Measurements from ENCODE around the gene HTT.
"Not testable (repeated sequence)": the region's sequence is repeated elsewhere in the genome, so short reads cannot be mapped to it uniquely, and the experiment has no call there.

The HTT gene

GRCh38 chr4:3082925-3083515, 8.5 kb downstream of the HTT start:
- DNase-seq (ENCODE audit: low spot score) = no peak

DNA sequence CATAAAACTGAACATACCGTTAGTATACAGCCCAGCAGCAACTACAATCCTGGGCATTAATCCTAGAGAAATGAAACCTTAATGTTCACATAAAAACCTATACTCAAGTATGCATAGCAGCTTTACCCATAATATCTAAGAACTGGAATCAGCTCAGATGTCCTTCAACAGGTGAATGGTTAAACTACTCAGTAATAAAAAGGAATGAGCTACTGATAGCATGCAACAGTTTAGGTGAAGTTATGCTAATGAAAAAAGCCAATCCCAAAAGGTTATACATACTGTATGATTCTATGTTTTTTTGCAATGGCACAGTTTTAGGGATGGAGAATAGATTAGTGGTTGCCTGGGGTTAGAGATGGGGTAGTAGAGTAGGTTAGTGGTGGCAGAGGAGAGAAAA, 9.3 kb downstream of the HTT start:
- DNase-seq (ENCODE audit: low spot score) = no peak

GRCh38 chr4:3085948-3086670, 11.6 kb downstream of the HTT start:
- DNase-seq (ENCODE audit: low spot score) = no peak

- DNase-seq (ENCODE audit: low spot score) = no peak
Observed at GRCh38 chr4:3087115-3087797, 12.8 kb downstream of the HTT start.

DNA sequence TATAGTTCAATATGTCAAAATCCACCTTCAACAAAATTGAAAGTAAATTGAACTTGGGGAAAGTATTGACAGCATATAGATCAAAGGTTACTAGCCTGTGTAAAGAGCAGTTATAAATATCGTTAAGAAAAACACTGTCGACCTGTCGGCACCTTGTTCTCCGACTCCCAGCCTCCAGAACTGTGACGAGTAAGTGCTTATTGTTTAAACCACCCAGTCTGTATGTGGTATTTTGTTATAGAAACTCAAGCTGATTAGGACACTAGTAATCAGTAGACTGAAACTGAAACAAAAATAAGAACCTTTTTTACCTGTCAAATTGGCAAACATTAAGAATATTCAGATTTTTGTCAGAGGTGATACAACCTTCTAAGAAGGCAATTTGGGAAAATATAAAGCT, 17.0 kb downstream of the HTT start:
- no peak for DNase-seq (ENCODE audit: low spot score)

DNA sequence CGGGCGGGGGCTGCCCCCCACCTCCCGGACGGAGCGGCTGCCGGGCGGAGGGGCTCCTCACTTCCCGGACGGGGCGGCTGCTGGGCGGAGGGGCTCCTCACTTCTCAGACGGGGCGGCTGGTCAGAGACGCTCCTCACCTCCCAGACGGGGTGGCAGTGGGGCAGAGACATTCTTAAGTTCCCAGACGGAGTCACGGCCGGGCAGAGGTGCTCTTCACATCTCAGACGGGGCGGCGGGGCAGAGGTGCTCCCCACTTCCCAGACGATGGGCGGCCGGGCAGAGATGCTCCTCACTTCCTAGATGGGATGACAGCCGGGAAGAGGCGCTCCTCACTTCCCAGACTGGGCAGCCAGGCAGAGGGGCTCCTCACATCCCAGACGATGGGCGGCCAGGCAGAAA, 20.2 kb downstream of the HTT start:
- DNase-seq (ENCODE audit: low spot score) = not testable (repeated sequence)

DNA sequence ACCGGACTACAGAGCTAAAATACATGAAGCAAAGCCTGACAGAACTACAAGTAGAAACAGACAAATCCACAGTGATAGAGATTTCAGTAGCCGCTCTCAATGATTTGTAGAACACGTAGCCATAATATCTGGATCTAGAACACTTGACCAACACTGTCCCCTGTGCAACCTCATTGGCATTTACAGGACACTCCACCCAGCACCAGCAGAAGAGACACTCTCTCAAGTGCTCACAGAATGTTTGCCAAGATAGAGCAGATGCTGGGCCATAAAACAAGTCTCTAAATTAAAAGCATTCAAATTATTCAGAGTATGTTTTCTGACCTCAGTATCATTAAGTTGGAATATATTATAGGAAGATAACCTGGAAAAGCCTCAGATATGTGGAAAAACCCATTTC, 21.7 kb downstream of the HTT start:
- no peak for DNase-seq (ENCODE audit: low spot score)

DNA sequence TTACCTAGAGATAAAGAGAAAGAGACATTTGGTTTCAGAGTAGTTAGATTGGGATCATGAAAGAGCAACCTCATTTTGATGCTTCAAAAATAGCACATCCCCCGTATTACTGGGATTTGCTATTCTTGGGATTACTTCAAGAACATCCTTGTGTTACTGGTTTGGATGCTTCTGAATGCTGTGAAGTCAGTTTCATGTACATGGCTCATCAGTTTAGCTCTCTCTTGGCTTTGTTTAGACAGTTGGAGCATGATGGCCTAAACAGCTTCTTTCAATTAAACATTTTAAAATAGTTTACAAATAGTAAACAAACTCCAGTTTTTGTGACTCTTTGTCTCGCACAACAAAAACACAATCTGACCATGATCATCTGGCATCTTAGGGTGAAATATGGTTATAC, 23.9 kb downstream of the HTT start:
- no peak for DNase-seq (ENCODE audit: low spot score)

DNA sequence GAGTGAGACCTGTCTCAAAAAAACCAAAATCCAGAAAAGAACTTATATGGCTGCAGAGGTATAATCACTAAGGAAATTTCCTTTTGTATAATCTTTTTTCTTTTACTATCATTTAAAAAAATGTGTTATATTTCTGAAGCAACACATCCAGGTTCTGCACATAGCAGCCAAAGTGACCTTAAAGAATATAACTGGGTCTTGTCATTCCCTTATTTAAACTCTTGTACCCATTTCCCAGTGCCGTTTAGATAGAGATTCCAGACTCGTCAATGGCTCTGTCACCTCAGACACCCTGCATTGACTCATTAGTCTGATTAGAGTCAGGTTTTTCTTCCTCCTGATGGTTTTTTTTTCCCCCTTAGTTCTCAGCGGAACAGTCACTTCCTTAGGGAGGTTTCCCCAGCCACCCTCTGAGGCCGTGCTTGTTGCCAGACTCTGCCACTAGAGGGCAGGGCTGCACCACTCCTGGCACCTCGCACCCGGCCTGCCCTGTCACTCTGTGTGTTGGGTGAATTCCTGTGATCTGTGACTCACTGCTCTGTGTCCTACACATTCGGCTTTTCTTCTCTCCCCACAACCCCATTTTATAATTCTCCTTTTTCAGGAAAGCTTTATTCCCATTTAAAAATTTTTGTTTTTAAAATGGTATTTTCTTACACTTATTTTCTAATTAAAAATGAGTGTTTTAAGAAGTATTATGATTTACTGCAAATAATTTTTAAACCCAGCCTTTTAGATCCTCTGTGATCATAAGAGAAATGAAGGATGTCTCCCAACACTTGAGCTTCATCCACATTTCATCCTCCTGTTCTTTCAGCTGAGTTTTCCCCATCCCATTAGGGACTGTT, 32.1 kb downstream of the HTT start:
- peak; percentile 89 for DNase-seq (ENCODE audit: low spot score)

DNA sequence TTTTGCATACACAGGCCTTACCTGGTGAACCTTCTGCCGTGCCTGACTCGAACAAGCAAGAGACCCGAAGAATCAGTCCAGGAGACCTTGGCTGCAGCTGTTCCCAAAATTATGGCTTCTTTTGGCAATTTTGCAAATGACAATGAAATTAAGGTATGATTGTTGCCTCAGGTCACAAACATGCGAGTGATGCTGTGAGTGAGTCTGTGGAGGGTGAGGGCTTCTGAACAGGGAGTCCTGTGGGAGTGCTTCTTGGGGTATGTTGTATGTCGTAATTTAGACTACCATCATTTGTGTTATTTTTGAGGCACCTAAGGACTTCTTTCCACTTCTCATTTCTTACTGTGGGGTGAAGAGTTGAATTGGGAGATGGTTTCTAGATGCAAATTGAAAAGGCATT, 32.8 kb downstream of the HTT start:
- no peak for DNase-seq (ENCODE audit: low spot score)

GRCh38 chr4:3107691-3108121, 33.2 kb downstream of the HTT start:
- DNase-seq (ENCODE audit: low spot score) = no peak

GRCh38 chr4:3108211-3108610, 33.7 kb downstream of the HTT start:
- DNase-seq (ENCODE audit: low spot score) = no peak

- no peak for DNase-seq (ENCODE audit: low spot score)
Observed at GRCh38 chr4:3111461-3111860, 37.0 kb downstream of the HTT start.

GRCh38 chr4:3112201-3112600, 37.7 kb downstream of the HTT start:
- no peak for DNase-seq (ENCODE audit: low spot score)

GRCh38 chr4:3112609-3113469, 38.4 kb downstream of the HTT start:
- no peak for DNase-seq (ENCODE audit: low spot score)

DNA sequence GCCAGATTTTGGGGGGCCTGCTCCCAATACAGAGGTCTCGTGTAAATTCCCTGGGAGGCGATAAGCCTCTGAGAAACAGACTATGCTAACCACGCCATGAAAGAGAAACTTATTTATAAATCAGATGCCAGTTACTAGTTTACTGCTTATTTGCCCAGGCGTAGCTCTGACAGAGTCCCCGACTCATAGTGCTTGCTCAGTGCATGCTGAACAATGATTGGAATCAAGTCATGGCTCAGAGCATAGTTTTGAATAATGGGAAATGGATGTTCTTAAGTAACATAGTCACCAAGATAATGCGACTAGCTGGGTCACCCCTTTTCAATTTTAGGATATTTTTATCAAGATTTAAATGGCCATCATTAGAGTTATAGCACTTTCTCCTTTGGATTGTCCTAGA, 39.9 kb downstream of the HTT start:
- DNase-seq (ENCODE audit: low spot score) = no peak

DNA sequence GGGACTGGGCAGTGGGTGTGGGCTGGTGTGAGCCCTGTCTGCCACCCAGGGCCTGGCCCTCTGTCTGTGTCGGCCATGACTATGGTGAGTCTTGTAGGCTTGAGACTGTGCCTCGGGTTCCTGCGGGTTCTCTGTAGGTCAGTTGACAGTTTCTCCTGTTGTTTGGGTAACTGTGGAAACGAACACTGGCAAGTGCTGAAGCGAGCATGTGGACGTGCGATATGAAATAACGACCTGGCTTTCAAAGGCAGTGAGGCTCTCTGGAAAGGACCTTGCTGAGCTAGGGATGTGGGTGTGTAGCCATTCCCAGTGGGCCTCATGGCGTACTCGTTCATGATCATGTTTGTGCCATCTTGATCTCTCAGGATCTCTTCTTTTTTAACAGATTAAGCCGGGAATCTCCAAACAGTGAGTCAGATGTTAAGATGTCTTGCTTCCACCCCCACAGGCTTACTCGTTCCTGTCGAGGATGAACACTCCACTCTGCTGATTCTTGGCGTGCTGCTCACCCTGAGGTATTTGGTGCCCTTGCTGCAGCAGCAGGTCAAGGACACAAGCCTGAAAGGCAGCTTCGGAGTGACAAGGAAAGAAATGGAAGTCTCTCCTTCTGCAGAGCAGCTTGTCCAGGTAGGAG, 41.3 kb downstream of the HTT start:
- no peak for DNase-seq (ENCODE audit: low spot score)

- no peak for DNase-seq (ENCODE audit: low spot score)
Observed at GRCh38 chr4:3116955-3117354, 42.5 kb downstream of the HTT start.

DNA sequence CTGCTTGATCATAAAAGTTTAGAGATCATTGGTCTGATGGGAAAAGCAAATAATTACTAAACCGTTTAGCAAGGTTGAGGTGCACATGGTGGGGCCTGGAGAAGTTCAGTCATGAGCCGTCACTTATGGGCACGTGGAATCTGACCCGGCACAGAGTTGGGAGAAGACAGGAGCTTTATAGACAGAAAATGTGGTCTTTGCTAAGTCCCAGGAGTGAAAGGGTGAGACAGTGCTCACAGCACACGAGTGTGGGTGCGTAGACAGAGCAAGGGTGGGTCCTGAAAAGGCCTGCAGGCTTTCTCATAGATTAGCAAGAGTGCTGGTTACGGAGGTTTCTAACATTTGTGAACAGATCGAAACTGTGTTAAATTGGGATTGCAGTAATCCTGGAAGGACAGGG, 43.8 kb downstream of the HTT start:
- DNase-seq (ENCODE audit: low spot score) = no peak

GRCh38 chr4:3119464-3119863, 45.0 kb downstream of the HTT start:
- DNase-seq (ENCODE audit: low spot score) = no peak

DNA sequence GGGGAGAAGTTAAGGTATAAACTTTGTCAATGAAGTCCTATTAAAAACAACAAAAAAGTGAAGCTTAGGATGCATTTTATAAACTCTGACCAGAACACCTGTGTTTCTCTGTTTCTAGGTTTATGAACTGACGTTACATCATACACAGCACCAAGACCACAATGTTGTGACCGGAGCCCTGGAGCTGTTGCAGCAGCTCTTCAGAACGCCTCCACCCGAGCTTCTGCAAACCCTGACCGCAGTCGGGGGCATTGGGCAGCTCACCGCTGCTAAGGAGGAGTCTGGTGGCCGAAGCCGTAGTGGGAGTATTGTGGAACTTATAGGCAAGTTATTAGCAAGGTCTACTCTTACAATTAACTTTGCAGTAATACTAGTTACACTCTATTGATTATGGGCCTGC, 46.6 kb downstream of the HTT start:
- DNase-seq (ENCODE audit: low spot score) = no peak
